ENCODE data around the gene OR4D6. TPM values are rescaled to one million over a fixed set of nuclear protein-coding genes. Genes with fewer than 3 reads are reported as not detected.
A peak's percentile ranks its signal among the peaks of the same experiment; 100 is the strongest.
"Not testable (repeated sequence)": the region's sequence is repeated elsewhere in the genome, so short reads cannot be mapped to it uniquely, and the experiment has no call there.

Gene OR4D6
- not detected for total RNA-seq

- DNase-seq, result no peak
Measured at GRCh38 chr11:59456661-59457060, at the start of gene OR4D6. OR4D6 (plus strand) TSS chr11:59456961; CDS start chr11:59456961, 0 bp downstream.

GRCh38 chr11:59413646-59414045, 43.1 kb upstream of the OR4D6 start:
- no peak for DNase-seq

DNA sequence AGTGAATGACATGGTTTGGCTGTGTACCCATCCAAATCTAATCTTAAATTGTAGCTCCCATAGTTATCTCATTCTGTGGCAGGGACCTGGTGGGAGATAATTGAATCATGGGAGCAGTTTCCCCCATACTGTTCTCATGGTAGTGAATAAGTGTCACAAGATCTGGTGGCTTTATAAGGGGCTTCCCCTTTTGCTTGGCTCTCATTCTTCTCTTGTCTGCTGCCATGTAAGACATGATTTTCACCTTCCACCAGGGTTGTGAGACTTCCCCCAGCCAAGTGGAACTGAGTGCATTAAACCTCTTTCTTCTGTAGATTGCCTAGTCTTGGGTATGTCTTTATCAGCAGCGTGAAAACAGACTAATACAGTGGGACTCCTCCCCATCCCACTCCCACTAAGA, 41.6 kb upstream of the OR4D6 start:
- DNase-seq, result no peak

DNA sequence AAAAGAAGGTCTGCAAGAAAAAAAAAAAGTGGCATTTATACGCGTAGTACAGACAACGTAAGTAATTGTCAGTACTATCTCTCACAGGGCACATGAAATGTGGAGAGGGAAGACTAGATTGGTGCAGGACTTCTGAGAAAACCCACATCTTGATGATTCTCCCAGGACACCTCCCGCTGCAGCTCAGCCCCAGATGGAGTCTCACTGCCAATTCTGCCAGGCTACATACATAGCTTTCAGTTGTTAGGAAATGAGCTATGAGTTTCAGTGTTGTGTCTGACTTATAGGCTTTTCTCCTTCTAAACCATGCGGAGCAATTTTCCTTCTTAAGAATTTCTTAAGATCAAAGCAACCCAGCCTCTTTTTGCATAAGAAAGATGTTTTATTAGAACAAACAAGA, 40.1 kb upstream of the OR4D6 start:
- DNase-seq, result peak; percentile 8

DNA sequence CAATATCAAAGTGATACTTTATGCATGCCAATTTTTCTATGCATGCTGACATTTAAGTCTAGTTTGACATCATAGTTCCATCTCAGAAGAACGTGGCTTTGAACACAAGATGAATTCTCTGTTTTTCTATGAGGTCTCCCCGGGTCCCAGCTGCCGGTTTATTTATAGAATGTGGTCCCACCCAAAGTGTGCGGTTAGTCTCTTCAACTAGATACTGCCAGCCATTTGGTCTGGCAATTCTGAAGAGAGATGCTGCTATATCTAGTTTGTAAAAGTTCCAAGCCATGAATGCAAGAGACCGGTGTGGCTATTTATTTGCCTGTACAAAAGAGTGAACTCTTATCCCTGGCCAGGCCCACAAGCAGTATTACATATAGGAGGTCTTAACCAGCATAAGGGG, 39.7 kb upstream of the OR4D6 start:
- DNase-seq, result no peak

DNA sequence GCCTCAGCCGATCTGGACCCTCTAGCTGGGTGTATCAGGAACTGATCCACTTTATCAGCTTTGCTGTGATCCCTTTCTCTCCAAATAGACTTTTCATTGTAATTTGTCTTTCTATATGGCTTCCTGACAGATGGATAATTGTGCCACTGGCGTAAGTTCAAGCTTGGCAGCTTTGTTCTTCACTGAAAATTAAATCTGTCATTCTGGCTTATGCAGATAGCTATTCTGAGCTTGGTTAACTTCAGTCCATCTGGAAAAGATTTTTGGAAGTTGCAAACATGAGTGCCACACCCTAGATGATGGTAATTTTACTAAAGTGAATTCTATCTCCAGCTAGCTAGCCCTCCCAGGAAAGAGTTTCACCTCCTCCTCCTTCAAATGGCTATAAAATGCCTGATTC, 38.6 kb upstream of the OR4D6 start:
- DNase-seq, result no peak

- DNase-seq, result no peak
Measured at GRCh38 chr11:59423835-59424234, 32.9 kb upstream of the OR4D6 start.

DNA sequence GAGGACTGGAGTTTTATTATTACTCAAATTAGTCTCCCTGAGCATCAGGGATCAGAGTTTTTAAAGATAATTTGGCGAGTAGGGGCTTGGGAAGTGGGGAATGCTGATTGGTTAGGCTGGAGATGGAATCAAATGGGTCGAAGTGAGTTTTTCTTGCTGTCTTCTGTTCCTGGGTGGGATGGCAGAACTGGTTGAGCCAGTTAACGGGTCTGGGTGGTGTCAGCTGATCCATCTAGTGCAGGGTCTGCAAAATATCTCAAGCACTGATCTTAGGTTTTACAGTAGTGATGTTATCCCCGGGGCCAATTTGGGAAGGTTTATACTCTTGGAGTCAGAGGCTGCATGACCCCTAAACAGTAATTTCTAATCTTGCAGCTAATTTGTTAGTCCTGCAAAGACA, 31.6 kb upstream of the OR4D6 start:
- DNase-seq, result no peak

- no peak for DNase-seq
Measured at GRCh38 chr11:59426361-59427067, 30.2 kb upstream of the OR4D6 start, which contains the start of gene OR5A2. OR5A2 (minus strand) TSS chr11:59426413; CDS start chr11:59422953, 3,460 bp downstream.

- no peak for DNase-seq
Measured at GRCh38 chr11:59427068-59427382, 29.7 kb upstream of the OR4D6 start.

DNA sequence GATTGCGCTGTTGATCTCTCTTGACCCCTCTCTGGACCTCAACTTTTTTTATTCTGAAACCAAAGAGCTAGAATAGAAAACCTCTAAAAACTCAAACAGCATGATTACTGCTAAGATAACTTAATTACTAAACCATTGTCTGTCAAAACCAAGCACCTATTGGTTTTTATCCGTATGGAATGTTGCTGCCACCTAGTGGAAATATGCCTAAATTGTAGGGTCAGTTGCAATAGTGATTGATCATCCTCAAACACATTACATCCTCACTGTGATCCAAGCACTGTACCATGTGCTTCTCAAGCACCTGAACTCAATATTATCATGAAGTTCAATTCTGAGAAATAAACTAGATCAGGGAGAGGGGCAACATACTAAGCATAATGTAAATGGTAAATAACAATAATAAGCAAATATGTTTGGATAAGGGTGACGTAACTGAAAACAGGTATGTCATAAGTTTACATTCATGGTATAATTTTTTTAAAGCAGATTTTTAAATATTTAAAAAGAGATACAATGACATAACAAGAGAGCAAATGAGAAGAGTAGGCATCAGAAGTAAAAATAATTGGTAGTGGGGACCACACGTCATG, 26.7 kb upstream of the OR4D6 start:
- DNase-seq, result no peak

DNA sequence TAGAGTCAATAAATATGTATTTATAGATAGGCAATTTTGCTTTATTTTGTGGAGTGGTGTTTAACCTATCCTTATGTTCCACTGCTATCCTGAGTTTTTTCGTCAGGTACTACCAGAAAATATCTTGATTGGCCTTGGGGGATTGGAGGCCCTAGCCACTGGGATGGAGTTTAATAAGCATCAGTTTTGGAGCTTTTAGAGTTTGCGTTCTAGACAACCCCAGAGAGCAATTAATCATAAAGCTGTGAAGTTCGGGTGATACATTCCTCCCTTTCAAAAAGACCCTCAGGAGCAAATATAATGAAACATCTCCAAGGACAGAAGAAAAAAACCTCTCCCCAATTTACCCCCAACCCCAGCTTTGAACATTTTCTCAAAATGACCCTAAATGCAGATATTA, 20.6 kb upstream of the OR4D6 start, which contains the start of gene OR5A1:
OR5A1 (plus strand) TSS at position 301 of the 400 bp plus-strand sequence. CDS start 6,700 bp downstream, outside the sequence.
- no peak for DNase-seq

DNA sequence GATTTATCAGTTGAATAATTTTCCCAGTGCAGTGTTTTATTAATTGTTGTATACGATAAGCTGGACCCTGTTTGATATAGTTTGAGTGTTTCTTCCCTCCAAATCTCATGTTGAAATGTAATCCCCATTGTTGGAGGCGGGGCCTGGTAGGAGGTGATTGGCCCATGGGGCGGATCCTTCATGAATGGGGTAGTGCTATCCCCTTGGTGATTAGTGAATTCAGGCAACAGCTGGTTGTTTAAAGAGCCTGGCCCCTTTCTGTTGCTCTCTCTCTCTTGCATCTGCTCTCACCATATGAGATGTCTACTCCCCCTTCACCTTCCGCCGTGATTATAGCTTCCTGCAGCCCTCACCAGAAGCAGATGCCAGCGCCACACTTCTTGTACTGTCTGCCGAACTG, 19.0 kb upstream of the OR4D6 start:
- DNase-seq, result no peak

GRCh38 chr11:59445624-59446023, 11.1 kb upstream of the OR4D6 start:
- DNase-seq, result not testable (repeated sequence)

GRCh38 chr11:59448484-59448883, 8.3 kb upstream of the OR4D6 start:
- no peak for DNase-seq

DNA sequence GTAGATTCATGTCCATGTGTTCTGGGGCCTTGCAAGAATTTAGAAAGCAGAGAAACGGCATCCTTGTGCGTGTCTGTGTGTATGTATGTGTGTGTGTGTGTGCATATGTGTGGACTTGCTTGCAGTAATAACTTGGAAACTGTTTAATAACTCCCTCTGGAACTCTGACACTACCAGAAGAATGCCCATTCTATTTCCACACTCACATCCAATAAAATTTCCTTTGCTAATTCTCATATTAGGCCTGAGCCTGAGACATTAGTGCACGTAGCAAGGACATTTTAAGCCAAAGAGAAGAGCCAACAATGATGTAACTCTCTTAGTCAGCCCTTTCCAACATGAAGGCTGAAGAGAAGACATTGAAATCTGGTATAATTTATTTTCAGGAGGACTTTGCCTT, 3.2 kb downstream of the OR4D6 start:
- DNase-seq, result no peak

- DNase-seq, result no peak
Measured at GRCh38 chr11:59463190-59463641, 6.5 kb downstream of the OR4D6 start.

GRCh38 chr11:59473015-59473414, 16.3 kb downstream of the OR4D6 start, which contains the start of gene OR4D10:
OR4D10 (plus strand) TSS chr11:59473315; CDS start chr11:59477430, 4,115 bp downstream.
- no peak for DNase-seq

DNA sequence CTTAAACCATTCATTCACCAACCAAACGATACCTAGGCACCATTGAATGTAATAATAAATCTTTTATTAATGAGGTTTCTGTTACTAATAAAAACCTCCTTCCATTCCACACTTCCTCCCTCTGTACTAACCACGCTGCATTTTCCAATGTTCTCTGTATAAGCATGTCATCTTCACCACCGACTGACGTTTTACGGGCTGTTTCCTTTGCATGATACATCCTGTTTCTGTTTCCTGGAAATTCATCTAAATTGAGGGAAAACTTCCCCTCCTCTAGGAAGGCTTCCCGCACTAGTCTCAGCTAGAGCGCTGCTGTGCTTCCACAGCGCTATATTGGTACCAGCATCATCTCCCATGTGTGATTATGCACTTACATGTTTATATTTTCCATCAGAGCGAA, 18.4 kb downstream of the OR4D6 start:
- DNase-seq, result no peak

DNA sequence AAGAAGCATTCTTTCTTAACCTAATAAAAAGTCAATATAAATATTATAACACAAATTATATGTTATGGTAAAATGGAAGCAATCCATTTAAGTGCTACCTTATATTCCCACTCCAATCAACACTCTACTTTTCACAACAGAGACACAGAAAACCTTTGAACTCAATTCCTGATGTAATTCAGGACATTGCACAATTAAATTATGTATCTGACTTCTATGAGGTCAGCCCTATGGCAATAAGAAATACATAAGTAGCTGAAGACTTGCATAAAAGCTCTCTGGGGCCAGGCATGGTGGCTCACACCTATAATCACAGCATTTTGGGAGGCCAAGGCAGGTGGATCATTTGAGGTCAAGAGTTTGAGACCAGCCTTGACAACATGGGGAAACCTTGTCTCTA, 23.1 kb downstream of the OR4D6 start:
- no peak for DNase-seq

GRCh38 chr11:59480359-59480758, 23.6 kb downstream of the OR4D6 start:
- no peak for DNase-seq

DNA sequence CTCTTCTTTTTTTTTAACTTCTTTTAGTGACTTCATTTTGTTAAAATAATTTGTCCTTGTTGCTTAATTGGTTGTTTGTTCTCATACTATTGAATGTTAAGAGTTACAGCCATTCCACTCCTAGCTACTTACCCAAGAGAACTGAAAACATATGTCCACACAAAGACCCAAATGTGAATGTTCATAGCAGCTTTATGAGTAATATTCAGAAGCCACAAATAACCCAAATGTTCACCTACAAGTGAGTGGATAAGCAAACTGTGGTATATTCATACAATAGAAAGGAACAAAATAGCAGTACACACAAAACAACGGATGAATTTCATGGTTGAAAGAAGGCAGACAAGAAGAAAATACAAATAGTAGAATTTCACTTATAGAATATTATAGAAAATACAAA, 45.2 kb downstream of the OR4D6 start:
- DNase-seq, result no peak

DNA sequence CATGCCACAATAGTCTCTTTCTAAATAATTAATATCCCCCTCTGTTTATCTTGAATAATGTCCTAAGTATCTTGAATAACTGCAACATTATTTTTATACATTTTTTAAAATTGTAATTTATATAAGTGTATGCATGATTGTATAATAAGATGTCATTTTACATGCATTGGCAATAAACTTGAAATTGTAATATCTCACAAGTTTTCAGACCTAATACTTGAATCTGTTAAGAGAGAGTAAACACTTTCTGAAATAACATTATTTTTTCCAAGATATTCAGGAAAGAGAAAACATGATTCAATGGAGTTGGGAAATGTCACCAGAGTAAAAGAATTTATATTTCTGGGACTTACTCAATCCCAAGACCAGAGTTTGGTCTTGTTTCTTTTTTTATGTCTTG, 46.5 kb downstream of the OR4D6 start, which contains the start of gene OR4D11:
OR4D11 (plus strand) TSS at position 301 of the 400 bp plus-strand sequence; CDS start at position 301, 0 bp downstream.
- DNase-seq, result no peak
